Daoy (cell line): ENCODE data around the gene CSKMT. TPM values are rescaled to one million over a fixed set of nuclear protein-coding genes. Genes with fewer than 3 reads are reported as not detected.
"Not testable (repeated sequence)": the region's sequence is repeated elsewhere in the genome, so short reads cannot be mapped to it uniquely, and the experiment has no call there.

Experiments
- DNase-seq: peaks from one replicate; pipeline ENCODE4 v3.0.0-alpha.2; 2015; ENCODE audit warnings: low read depth
- total RNA-seq: library from RNA; depleted of rRNA; stranded (reverse); fragments of >200 nt; shearing (Covaris generic); gene quantifications from 2 replicates; pipeline ENCODE4 v1.2.3, GENCODE V29; 2014; rRNA removed

CSKMT gene, protein sequence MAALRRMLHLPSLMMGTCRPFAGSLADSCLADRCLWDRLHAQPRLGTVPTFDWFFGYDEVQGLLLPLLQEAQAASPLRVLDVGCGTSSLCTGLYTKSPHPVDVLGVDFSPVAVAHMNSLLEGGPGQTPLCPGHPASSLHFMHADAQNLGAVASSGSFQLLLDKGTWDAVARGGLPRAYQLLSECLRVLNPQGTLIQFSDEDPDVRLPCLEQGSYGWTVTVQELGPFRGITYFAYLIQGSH
- total RNA-seq: 3.2 and 14.3 TPM in 2 replicates

DNA sequence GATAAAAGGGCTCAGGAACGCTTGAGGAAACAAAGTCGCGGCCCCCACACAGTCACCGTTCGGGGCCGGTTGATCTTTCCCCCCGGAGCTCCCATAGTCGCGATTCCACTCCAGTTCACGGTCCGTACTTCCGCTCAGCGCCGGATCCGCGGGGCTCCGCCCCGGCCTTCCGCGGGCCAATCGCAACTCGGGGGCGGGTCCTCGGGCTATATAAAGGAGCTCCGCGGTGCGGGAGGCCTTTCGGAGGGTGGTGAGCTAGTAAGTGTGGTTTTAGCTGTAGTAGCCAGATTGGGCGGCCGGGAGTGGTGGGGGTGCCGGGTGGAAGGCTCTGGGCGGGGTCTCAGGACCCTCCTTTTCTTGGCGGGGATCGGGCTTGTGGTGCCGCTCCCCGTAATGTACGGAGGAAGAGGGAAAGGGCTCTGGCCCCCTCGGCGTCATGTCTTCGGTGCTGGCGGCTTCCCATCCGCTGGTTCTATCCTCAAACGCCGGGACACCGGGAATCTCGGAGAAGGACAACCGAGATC, at the start of gene CSKMT, which contains the start of gene C11orf98:
CSKMT (plus strand) TSS at position 238 of the 524 bp plus-strand sequence. CDS start 568 bp downstream, outside the sequence.
C11orf98 (minus strand) TSS at position 136 of the 524 bp plus-strand sequence; CDS start at position 95, 41 bp downstream.
- DNase-seq: peak; percentile 91

DNA sequence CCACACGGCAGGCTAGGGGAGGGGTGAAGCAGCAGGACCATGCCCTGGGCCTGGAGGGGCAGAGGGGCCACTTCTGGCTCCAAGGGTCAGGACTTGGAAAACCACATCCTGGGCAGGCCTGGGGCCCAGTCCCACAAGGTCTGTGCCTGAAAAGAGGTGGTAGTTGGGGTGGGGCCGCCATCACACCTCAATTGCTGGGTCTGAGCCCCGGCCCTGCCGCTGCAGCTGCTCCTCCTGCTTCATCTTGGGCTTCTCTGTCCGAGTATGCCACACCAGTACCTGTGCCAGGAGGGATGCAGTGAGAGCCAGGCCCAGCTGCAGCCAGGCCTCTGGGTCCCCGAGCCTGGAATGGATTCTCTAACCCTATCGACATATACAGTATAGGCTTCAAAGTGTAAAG, 49.6 kb upstream of the CSKMT start:
- no peak for DNase-seq

DNA sequence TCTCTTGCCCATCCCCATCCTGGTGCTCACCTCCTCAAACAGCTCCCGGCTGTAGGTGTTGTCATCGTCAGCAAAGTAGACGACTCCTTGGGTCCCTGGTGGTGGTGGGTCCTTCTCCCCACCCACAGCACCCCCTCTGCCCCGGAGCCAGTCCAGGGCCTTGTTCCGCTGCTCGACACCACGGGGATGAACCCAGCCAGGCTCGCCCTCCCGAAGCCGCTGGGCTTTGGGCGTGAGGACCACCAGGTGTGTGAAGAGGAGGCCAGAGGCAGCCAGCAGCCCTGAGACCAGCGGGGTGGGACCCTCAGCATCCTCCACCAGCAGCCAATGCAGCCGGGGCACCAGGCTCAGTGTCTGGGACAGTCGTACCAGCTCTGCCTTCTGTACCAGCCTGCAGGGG, 48.2 kb upstream of the CSKMT start:
- DNase-seq: not testable (repeated sequence)

DNA sequence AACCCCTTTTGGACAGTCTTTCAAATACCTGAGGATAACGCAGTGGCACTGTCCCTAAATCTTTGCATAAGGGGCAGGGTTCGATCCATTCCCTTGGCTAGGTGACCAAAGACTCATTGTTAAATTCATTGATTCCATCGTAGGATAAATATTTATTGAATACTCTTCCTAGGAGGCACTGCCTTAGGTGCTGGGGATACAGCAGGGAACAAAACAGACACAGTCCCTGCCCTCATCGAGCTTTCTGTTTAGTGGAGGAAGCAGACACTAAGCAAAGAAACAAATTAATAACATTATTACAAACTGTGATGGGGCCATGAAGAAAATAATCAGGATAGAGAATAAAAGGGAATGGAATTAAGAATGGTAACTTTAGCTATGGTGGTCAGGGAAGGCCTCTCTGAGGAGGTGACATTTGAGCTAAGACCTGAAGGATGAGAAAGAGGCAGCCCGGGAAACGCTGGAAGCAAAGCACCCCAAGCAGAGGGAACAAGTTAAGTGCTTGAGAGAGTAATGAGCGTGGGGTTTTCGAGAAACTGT, 44.0 kb upstream of the CSKMT start:
- no peak for DNase-seq

DNA sequence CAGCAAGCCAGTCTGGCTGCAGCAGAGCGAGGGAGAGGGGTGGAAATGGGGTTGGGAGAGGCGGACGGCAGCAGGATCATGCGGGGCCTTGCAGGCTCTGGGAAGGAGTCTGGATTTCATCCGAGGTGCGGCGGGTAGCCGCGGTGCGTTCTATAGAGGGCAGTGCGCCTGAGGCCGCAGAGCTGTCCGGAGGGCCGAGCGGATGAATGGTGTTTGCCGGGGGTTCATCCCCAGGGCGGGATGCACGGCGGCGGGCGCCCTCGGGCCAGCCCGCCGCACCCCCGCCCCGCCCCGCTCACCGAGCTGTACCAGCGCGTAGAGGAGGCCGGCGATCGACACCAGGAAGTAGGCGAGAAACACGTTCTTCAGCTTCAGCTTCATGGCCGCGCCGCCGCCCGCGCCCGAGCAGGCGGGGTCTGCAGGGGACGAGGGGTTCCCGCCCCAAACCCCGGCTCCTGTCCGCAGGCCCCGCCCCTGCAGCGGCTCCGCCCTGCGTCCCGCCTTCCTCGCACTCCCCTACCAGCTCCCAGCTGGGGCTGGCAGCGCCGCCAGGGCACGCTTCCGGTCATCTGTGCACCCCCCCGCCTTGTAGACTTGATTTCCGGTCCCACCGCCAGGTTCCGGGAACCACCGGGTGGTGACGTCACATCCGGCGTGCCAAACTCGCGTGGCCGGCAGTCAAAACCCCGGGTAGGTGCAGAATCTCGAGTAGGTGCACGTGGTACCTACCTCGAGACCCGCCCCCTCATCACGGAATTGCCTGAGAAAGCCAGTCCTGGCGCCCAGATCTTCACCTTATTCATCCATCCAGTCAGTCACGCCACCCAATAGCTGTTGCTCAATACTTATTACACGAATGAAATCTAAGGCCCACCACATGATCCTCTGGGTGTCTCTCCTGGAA, 43.3 kb upstream of the CSKMT start, which contains the start of gene B3GAT3:
B3GAT3 (minus strand) TSS at position 420 of the 904 bp plus-strand sequence; CDS start at position 381, 39 bp downstream.
- peak; percentile 99 for DNase-seq

DNA sequence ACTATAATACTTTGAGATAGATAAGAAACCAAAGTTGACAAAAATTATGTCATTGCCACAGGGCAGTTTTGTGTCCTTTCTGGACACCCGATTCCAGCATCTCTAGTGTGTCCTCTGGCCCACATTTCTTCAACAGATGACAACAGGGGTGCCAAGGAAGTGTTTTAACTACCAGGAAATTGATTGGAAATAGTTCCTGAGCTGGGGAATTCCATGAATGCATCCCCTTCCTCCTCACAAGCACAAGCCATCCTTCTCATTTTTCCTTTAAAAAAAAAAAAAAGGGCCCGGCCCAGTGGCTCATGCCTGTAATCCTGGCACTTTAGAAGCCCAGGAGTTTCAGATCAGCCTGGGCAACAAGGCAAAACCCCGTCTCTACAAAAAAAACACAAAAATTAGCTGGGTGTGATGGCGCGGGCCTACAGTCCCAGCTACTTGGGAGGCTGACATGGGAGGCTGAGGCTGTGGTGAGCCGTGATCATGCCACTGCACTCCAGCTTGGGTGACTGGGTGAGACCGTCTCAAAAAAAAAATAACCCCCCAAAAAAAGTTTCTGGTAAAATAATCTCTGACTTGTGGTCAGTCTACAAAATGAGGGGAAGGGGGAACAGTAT, 42.5 kb upstream of the CSKMT start:
- no peak for DNase-seq

DNA sequence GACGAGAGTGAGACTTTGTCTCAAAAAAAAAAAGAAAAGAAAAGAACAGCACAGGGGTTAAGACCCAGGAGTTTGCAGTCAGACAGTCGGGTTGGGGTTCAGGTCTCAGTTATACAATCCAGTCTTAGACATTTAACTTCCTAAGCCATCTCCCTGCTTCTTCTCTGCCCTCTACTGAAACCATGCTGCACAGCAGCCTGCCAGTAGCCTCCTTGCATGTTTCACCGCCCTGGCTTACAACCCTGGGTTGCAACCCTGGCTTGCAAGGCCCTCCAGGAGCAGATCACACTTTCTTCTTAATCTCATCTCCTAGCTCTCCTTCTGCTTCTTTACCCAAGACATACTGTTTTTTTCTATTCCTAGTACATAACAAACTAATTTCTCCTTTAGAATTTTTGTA, 37.4 kb upstream of the CSKMT start:
- no peak for DNase-seq

DNA sequence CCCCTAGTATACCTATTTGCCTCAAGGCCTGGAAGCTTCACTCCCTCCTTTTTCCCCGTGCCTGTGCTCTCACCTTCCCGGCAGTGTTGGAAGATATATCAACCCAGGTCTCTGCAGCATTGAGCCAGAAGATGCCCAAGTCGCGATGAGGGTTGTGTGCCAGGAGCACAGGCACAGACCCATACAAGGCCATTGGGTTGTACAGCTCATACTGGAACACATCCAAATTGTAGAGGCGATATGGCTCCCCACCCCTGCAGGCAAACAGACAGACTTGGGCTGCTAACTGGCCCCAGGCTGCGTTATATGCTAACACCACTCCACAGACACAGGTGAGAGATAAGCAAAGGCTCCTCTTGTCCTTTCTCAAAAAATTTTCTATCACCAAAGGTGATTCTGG, 32.6 kb upstream of the CSKMT start:
- no peak for DNase-seq

DNA sequence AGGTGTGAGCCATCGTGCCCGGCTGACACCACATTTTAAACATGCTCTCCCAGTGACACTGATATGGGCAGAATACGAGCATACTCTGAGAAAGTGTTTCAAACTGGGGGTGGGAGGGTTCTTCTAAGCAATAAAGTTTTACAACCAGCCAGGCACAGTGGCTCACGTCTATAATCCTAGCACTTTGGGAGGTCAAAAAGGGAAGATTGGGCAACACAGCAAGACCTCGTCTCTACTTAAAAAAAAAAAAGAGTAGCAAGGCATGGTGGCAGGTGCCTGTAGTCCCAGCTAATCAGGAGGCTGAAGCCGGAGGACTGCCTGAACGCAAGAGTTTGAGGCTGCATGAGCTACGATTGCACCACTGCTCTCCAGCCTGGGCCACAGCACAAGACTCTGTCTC, 20.9 kb upstream of the CSKMT start:
- DNase-seq: no peak

DNA sequence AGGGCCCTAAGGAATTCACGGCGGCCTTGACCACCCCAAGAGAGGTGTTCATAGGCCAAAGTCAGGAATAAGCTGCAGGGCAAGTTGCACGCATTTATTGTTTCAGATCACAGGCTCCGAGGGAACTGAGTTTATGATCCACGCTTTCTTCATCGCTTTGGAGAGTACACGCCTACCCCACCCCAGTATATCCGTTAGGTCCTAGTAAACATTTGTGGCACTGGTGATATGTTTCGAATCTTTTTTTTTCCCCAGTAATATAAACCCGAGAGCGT, 19.5 kb upstream of the CSKMT start:
- DNase-seq: no peak

DNA sequence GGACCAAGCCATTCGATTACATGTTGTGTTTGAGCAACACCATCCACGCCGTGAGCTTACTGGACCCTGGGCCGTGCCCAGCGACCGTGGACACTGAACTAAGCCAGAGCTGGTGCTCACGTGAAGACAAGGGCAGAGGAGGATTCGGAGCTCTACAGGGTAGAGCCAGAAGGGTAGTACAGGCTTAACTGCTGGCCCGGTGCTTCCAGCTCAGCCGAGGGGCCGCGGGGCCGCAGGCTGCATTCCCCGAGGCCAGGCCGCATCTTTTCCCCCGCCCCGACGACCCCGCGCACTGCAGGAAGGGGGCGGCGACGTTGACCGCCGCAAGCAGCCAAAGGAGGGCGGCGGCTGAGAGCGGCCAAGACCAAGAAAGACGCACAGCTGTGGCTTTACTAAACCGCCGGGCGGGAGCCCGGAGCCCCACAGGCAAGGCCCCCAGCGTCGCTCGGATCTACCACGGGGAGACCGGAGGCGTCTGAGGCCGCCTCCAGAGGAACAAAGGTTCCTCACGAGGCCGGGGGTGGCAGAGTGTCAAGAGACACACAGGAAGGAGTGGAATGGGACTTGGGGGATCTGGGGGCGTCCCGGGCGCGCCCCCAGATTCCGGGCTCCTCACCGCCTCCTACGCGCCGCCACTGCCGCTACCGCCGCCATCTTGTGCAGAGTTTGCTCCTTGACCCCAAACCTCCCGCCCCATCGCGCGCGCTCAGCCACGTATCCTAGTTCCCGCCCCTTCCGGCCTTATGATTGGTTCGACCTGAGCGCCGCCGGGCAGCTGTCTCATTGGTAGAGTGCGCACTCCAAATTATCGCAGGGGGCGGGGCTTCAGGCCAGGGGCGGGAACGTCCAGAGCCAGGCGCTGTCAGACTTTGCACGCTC, 18.9 kb upstream of the CSKMT start, which contains the start of gene GANAB:
GANAB (minus strand) TSS at position 668 of the 879 bp plus-strand sequence; CDS start at position 654, 14 bp downstream.
- DNase-seq: peak; percentile 99

DNA sequence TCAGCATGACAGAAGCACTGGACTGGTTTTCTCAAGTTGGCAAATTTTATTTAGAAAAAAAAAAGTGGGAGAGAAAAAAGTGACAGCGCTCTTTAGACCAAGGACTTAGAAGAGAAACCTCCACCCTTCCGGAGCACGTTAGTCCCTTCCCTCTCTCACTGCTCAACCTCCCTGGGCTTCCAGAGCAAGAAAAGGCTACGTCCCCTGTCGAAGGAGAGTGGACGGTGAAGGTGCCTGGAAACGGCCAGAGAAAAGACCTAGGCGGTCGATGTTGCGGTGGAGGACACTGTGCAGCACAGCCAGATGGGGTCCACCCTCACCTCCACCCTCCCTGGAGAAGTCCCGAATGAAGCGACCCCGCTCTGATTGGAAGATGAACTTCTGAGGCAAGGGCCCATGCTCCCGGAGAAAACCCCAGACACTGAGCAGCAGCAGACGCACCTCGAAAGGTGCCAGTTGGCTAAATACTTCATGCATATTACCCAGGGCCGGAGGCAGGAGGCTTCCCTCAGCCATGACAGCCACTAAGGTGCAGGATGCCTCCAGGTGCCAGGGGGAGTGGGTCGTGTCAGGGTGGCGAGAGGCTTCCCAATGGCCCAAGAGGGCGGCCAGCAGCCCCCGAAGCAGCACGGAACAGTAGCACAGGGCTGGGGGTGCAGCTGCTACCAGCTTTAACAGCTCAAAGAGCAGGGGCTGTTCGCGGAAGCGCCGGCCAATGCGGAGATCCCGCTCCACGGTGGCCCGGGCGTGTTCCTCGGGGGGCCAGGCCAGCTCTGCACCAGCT, 18.1 kb upstream of the CSKMT start:
- DNase-seq: no peak

DNA sequence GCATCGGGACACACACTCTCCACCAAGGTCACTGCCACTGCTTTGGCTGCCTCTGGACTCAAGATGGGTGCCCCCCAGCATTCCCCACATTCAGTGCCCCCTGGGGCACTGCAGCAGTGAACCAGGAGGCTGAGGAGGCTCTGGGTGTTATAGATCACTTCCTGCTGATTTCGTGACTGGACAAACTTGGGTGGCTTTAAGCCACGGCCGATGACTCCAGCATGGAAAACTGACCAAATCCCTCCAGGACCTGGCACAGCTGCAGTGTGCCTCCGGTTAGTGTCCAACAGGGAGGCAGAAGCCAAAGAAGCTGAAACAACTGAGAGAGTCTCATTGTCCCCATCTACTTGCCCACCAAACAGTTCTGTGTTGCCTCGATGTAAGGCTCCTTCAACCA, 17.5 kb upstream of the CSKMT start:
- no peak for DNase-seq

DNA sequence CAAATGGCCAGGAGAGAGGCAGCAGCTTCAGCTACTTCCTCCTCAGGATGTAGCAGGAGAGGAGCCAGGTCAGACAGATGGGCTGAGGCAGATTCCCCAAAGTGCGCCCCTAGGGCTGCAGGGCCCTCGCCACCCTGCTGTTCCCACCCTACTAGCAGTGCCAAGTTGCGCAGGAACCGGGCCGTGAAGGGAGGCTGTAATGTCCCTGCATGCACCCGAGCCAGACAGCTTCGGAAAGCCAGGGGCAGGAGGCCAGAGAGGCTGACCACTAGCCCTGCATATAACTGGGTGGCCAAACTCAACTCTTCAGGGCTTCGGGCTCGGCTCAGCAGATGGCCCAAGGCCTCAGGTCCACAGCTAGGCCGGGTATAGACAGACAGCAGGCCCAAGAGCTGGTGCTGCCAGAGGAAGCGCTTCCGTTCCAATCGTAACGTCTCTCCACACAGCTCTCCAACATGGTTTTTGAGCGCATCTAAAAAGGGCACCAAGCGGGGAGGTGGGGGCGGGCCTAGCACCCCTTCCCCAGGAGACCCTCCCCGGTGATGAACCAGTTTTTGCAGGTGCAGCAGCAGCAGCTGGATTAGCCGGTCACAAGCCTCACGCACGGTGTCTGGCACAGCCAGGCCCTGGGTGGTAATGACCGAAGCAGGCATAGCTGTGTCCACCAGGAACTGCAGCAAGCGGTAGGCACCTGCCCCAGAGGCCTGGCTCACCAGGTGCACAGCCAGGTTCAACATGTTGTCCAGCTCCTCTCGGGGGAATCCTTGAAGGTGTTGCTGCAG, 16.7 kb upstream of the CSKMT start:
- no peak for DNase-seq

DNA sequence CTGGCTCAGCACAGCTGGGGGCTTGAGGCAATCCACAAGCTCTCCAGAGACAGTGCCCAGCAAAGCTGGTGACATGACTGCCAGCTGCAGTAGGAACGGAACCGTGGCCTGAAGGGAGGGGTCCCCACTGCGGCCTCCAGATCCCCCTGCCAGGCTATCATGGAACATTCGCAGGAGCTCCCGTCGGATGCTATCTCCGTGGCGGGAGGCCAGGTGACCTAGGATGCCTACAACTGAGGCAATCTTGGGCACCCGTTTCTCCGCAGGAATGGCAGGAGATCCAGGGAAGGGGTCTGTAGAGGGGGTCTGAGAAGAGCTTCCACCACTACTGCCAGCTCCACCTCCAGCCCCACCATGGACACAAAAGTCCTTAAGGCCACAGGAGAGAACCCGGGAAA, 16.1 kb upstream of the CSKMT start:
- DNase-seq: no peak

DNA sequence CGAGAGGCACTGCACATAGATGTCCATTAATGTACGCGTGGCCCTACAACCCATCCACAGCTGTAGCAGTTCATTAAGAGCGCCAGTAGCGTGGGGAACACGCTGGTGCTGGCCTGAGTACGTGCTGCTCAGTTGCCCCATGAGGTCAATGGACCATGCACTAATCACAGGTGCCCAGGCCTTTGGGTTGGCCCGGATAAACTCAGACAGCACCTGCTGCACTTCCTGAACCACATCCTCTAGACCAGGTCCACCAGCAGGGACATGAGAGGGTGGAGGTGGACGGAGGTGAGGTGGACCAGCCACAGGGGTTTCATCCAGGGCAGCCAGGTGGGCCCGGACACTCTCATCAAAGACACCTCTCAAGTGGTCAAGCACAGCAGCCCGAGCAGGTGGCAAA, 15.6 kb upstream of the CSKMT start:
- no peak for DNase-seq

DNA sequence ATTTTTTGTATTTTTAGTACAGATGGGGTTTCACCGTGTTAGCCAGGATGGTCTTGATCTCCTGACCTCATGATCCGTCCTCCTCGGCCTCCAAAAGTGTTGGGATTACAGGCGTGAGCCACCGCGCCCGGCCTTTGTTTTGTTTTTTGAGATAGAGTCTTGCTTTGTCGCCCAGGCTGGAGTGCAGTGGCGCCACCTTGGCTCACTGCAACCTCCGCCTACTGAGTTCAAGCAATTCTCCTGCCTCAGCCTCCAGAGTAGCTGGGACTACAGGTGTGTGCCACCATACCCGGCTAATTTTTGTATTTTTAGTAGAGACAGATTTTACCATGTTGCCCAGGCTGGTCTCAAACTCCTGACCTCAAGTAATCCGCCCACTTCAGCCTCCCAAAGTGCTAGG, 14.8 kb upstream of the CSKMT start:
- DNase-seq: not testable (repeated sequence)

DNA sequence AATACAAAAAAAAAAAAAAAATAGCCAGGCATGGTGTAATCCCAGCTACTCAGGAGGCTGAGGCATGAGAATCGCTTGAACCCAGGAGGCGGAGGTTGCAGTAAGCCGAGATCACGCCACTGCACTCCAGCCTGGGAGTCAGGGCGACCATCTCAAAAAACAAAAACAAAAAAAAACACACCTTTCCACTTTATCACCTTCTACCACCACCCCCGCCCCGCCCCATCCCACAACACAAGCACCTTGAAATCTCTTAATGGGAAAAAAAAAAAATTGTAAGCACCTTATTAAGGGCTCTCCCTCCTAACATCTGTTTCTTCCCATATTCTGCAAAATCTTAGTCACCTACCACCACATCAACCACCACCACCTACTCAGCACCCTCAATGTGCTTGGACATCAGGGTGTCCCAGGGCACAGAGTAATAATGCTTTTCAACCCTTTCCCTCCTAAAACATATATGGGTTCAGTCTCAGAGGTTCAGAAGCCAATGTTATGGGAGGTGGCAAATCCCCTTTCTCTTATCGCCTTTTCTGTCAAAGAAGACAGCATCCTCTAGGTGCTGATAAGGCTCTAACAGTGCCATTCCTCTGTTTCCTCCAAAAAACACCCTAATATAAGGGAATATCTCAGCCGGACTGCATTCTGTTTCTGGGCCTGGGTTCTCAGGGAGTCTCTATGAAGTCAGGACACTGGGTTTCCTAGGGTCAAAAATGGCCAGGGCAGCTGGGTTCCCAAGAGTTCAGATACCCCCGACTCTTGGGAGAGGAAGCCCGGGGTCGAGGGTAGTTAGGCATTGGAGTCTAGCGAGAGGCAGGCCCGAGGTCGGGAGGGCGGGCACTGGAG, 12.7 kb upstream of the CSKMT start:
- DNase-seq: no peak
